IPS-NIHi11 (cell line): Measurements from ENCODE around the gene CACNA2D3.

Experiments used
- DNase-seq: peaks from one replicate; pipeline ENCODE4 v3.0.0; 2012; ENCODE audit warnings: mixed read lengths, low spot score

The CACNA2D3 gene

GRCh38 chr3:54217828-54218227, 95.5 kb downstream of the CACNA2D3 start:
- DNase-seq = no peak

- DNase-seq = no peak
Measured at GRCh38 chr3:54222316-54222715, 100.0 kb downstream of the CACNA2D3 start.

DNA sequence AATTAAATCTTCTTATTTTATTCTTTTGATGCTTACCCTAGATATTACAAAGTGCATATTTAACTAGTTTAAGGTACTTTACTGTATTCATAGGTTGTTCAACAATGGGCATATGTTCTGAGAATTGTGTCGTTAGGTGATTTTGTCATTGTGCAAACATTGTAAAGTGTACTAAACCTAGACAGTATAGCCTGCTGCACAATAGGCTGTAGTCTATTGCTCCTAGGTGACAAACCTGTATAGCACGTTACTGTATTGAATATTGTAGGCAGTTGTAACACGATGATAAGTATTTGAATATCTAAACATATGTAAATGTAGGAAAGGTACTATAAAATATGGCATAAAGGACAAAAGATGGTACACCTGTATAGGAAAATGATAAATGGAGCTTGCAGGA, 100.7 kb downstream of the CACNA2D3 start:
- no peak for DNase-seq

DNA sequence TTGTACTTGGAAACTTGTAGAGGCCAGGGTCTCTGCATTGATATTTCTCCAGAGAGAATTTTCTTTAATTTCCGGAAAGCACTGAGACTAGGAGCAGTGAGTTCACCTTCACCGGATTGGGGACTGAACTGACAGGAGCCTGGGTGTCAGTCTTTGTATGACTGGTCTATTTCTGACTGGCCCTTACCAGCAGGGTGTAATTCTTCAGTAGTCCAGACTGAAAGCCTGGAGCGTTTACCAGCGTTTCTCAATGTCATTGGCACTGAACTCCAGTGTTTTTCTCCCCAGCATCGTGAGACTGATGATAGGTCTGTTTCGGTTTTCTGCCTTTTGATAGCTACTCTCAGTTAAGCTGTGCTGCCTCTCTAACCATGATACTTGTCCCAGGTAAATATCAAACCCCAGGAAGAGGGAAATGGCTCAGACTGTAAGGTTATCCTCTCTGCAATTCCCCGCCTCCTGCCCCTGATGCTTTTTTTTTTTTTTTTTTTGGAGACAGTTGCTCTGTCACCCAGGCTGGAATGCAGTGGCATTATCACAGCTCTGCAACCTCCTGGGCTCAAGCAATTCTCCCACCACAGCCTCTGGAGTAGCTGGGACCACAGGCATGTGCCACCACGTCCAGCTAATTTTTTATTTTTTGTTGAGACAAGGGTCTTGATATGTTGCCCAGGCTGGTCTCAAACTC, 103.6 kb downstream of the CACNA2D3 start:
- DNase-seq = no peak

- no peak for DNase-seq
Measured at GRCh38 chr3:54228806-54229205, 106.5 kb downstream of the CACNA2D3 start.

DNA sequence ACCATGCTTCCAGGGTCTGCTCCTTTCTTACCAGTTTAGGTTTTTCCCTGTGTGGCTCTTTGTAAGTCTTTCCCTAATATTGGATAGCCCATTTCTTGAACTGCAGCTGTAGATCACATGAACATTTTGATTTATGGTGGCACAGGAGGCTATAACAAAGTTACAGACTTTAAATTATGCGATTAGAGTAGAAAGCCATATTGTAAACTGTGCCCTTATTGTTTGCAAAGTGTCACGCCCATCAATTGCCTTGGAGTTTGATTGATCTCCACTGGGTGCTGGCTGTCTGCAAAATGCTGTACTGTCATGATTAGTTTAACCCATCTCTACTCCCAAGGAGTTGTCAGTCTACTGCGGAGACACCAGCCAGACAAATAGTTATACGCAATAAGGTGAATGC, 110.3 kb downstream of the CACNA2D3 start:
- no peak for DNase-seq

DNA sequence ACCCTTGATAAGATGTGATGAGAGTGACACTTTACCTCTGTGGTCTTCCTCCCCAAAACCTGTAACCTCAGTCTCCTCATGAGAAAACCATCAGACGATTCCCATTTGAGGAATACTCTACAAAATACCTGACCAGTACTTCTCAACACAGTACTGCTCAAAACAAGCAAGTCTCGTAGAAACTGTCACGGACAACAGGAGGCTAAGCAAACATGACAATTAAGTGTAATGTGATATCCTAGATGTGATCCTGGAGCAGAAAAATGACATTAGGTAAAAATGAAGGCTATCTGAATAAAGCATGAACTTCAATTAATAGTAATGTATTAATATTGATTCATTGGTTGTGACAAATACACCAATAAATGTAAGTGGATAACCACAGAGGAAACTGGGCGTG, 113.6 kb downstream of the CACNA2D3 start:
- no peak for DNase-seq

DNA sequence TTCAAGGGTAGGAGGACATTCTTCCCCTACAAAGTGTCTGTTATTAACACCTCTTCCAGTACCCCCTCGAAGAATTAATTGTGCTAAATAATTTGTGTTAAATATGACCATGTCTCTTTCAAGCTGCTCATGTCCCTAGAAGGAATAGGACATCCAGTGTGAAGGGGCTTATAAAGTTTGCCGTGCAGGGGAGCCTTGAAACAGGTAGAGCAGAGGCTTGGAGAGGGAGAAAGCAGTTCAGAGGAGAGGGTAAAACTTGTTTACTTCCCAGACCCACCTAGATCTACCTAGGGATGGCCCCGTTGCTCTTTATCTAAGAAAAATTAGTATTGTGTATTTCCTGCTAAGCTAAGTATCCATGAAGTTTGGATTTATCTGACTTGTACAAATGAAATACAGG, 114.8 kb downstream of the CACNA2D3 start:
- no peak for DNase-seq

GRCh38 chr3:54237788-54238502, 115.6 kb downstream of the CACNA2D3 start:
- DNase-seq = no peak

DNA sequence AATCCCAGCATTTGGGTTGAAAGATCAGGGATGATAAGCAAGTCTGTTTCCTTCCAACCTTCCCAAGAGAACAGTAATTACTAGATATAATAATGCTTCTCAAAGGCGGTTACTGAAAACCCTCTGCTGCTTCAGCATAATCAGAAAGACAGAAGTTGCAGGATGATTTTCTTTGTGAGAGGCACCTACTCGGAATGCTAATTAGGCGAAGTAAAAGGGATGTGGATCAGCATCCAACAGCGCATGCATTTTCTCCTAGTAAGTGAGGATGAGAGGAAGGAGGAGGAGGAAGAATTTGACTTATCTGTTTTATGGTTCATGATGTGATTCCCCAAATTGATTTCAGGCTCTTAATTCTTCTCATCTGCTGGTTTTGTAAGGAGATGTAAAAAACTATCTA, 118.0 kb downstream of the CACNA2D3 start:
- no peak for DNase-seq

DNA sequence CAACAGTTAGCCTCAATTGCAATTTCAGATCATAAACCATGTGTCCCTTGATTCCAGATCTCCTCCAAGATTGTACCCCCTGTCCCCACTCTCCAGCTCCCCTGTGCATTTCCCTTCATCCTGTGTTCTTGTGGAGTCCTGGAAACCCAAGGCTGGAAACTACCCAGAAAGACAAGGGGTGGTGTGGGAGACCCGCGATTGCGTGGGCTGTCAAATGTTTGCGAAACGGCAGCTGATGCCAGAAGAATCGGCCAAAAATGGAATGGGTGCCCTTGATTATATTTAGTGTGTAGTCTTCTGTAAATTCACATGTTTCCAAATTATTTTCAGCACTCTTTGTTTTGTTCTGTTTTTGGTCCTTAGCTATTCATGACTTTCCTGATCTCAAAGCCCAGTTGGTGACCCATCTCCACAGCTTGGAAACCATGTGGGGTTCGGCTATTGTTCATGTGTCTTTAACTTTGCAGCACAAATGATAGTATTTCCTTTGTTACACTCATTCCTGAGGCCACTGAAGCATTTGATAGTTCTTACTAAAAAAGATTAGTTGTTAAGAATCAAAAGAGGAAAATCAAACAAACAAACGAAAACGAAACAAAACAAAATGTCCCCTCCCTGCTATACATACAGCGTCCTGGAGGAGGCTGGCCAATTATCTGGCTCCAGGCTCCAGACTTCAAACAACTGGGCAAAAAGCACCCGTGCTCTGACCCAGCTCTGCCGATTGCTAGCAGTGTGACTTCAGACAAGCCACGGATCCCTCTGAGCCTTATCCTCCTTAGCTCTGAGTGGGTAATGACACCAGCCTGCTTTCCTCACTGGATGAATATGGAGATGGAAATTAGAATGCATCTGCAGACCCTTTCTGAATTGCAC, 120.9 kb downstream of the CACNA2D3 start:
- no peak for DNase-seq

DNA sequence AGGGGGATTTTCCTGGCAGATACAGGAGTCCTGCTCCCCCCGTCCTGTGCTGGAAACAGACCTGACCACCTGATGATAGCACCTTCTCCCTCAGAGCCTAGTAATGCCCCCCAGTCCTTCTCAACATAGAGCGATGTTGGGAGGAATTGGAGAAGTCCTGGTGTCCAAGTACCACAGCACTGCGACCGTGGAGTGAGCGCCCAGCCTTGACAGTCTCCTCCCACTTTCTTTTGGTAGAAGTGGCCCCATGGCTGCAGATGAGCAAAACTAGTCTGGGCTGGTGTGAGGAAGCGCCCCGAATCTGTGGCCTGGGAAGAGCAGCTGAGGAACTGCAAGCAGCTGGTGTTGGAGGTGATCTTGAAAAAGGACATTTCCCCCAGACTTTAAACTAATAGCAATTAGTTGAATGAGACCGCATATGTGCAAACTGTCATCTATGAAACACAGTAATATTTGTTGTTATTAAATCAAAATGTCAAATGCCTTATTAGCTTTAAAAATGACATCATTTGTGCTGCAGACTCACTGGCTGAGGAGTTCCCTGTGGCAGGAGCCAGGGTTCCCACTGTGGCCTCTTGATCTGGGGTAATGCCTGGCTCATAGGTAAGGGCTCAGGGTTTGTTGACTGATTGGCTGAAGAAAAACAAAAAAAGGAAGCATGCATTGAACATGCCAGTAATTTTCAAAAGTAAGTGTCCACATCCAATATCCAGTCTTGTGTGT, 121.8 kb downstream of the CACNA2D3 start:
- DNase-seq = no peak

DNA sequence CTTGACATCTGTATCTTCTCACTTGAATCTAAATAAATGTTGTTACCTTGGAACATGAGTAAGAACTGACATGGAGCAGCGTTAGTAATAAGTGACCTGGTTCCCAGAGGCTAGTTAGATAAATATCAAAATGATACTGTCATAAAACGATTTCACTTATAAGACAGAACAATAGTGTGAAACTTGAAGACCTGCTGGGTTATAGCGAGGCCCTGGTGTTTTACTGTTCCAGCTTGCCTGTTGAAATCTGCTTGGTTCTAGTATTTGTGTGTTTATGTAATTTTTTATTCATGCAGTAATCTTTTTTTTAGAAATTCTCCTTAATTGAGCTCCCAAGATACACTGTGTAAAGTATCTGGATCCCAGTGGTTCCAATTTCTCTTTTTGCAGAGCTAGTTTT, 129.4 kb downstream of the CACNA2D3 start:
- DNase-seq = no peak

- DNase-seq = no peak
Measured at GRCh38 chr3:54257125-54257720, 134.9 kb downstream of the CACNA2D3 start.

- no peak for DNase-seq
Measured at GRCh38 chr3:54259636-54260035, 137.3 kb downstream of the CACNA2D3 start.

DNA sequence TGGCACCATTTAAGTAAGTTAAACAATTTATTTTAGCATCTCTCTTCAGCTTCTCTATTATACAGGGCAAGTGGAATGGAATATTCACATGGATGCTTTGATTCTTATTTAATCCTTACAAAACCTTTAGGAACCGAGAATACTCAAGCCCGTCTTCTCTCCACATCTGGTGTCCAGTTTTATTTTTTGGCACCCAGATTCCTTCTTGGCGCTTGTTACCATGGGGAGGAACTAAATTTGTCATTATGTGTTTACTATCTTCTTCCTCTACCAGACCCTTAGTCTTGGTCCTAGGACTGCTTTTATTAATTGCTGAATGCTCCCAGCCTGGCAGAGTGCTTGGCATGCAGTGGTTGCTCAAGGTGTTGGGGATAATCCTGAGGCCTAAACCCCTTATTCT, 138.8 kb downstream of the CACNA2D3 start:
- no peak for DNase-seq

DNA sequence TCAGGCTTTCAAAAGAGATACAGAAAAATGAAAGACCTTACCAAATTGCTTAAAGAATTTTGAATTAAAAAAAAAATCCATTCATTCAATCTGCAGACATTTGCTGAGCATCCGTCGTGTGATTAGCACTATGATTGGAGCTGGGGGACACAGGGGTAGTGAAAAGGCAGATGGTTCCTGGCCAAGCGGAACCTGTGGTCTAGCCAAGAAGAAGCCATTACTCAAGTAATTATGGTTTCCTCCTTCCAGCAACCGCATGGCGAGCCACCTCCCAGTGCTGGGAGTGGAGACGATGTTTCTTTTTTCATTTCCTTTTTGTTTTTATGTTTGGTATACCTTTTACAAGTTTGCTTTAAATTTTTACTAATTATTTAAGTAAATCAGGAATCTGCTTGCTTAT, 140.2 kb downstream of the CACNA2D3 start:
- no peak for DNase-seq

- DNase-seq = no peak
Measured at GRCh38 chr3:54262946-54263345, 140.6 kb downstream of the CACNA2D3 start.

DNA sequence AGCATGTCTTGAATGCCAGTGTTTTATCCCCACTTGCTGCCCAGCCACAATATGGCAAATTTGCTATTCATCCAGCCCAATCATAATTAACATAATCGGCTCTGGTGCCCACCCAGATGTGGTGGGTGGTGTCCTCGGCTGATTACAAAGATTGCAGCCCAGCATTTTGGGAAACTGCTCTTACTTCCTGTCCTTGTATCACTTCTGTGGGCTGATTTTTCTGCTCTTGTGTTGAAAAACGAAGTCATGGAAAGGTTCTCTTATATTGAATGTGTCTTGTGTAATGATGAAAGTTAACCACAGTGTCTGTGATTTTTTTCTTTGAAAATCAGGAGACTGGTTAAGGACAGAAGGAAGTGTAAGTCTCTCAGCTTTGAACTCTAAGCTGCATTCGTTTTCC, 141.7 kb downstream of the CACNA2D3 start:
- DNase-seq = no peak

DNA sequence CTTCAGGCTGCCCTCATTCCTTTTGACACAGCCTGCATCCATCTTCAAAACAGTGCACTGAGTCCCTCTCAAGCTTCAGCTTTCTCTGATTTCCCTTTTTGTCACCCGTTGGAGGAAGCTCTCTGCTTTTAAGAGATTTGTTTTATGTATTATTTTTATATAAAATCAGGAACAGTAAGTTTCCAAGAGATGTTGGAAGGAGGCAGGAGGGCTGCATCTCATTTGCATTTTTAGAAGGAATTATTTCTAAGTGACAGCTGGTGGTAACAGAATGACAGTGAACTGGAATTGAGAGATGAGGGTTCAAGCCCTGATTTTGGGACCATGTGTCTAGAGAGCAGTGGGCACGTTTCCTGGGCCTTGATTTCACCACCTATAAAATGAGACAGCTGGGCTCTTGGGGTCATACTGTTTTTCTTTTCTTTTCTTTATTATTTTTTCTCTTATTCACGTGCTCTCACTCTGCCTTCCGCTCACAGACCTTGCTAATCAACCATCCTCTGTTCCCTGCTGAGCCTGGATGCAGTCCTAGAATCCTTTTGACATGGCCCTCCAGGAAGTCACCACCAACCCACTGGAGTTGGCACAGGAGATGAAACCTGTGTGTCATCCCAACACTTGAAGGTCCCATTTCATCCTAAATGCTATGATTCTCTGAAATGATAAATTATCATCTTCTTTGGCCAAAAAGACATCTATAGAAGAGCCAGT, 148.6 kb downstream of the CACNA2D3 start:
- DNase-seq = no peak

DNA sequence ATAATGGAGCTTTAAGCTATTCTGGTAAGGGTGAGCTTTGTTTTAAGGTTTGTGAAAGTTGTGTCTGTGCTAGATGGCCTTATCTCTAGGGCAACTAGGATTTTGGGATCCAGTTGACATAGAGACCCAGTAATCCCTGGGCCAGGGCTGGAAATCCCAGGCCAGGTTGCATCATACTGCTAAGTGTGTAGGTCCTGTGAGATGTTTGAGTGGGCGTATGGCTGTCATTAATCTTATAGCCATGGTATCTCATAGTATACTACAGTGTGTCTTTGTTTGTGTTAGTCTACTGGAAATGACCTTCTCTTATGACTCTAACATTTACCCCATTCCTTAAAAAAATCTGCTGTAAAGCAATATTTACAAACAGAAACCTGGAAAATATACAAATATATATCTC, 151.4 kb downstream of the CACNA2D3 start:
- no peak for DNase-seq
